Rectal smooth muscle tissue (tissue), 1 donor: ENCODE data around the gene TMEM255A.
"Not testable (repeated sequence)": the region's sequence is repeated elsewhere in the genome, so short reads cannot be mapped to it uniquely, and the experiment has no call there.

Experiments
- H3K27ac ChIP-seq: one replicate; pipeline ENCODE4 v1.7.0; 2013; ENCODE audit warnings: low read depth, low read length, inconsistent platforms
- H3K27me3 ChIP-seq: one replicate; pipeline ENCODE4 v1.7.0; 2013; ENCODE audit warnings: low read length; ENCODE audit not compliant: control insufficient read depth, insufficient read depth
- H3K36me3 ChIP-seq: one replicate; pipeline ENCODE4 v1.7.0; 2013; ENCODE audit warnings: low read length; ENCODE audit not compliant: control insufficient read depth, insufficient read depth
- H3K4me1 ChIP-seq: one replicate; pipeline ENCODE4 v1.7.0; 2013; ENCODE audit warnings: low read length; ENCODE audit not compliant: control insufficient read depth, insufficient read depth
- H3K4me3 ChIP-seq: one replicate; pipeline ENCODE4 v1.7.0; 2013; ENCODE audit warnings: low read length
- H3K9ac ChIP-seq: one replicate; pipeline ENCODE4 v1.7.0; 2013; ENCODE audit warnings: low read length

Gene TMEM255A

GRCh38 chrX:120310861-120311726 lies at the start of gene TMEM255A:
TMEM255A (minus strand) TSS chrX:120311461; CDS start chrX:120311309, 152 bp downstream.
- Histone ChIP-seq H3K9ac (no peak within 1 kb of the TSS), H3K27me3 (peaks cover 14% of the 10 kb centered on the region), H3K27ac (no peak within 1 kb of the TSS), H3K4me3 (peak within 1 kb of the TSS; percentile 57), H3K36me3 (no peaks in the 10 kb centered on the region), H3K4me1 (peaks cover 4% of the 10 kb centered on the region)

DNA sequence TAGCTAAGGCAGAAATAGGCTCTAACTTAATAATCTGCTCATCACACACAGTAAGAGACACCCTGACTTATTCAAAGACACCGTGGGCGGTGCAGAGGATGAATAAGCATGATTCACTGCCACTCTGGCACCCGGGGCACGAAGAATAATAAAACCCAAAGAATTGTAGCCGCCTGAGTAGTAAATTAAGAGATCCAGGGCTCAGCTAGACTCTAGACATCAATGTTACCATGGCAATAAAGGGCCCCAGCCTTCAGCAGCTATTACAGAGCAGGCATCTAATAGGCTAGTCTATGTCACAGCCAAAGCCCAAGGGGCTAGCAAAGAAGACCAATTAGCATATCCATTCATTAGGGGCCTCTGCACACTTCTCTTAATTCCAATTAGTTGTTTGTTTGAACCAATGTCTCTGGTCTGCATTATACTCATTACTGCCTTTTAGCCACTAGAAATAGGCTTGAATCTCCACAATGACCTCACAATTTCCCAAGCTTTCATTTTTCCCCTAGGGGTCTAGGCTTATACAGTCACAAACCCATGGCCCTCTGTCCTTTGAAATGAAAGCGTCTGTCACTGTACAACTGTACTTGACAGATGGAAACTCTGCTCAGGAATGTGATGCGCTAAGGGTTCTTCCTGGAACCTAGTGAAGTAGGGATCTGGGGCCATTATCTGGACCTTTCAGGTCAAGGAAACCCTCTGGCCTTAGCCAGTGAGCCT lies 47.6 kb upstream of the TMEM255A start:
- Histone ChIP-seq H3K4me3 (no peak overlapping the region), H3K27ac (no peak overlapping the region), H3K36me3 (no peaks in the 10 kb centered on the region), H3K9ac (no peak overlapping the region), H3K27me3 (no peaks in the 10 kb centered on the region), H3K4me1 (no peaks in the 10 kb centered on the region)

GRCh38 chrX:120357186-120357585 lies 45.9 kb upstream of the TMEM255A start:
- no peaks in the 10 kb centered on the region for H3K36me3 ChIP-seq
- H3K4me3 ChIP-seq: no peak overlapping the region
- H3K27me3 ChIP-seq: no peaks in the 10 kb centered on the region
- no peak overlapping the region for H3K9ac ChIP-seq
- H3K27ac ChIP-seq: no peak overlapping the region
- H3K4me1 ChIP-seq: no peaks in the 10 kb centered on the region

- H3K9ac ChIP-seq: no peak overlapping the region
- H3K4me1 ChIP-seq: no peaks in the 10 kb centered on the region
- no peak overlapping the region for H3K4me3 ChIP-seq
- no peaks in the 10 kb centered on the region for H3K27me3 ChIP-seq
- H3K27ac ChIP-seq: no peak overlapping the region
- no peaks in the 10 kb centered on the region for H3K36me3 ChIP-seq
Measured at GRCh38 chrX:120356084-120356483, 44.8 kb upstream of the TMEM255A start.

GRCh38 chrX:120350450-120351138 lies 39.3 kb upstream of the TMEM255A start:
- H3K4me3 ChIP-seq: no peak overlapping the region
- no peak overlapping the region for H3K27ac ChIP-seq
- H3K27me3 ChIP-seq: no peaks in the 10 kb centered on the region
- no peak overlapping the region for H3K9ac ChIP-seq
- no peaks in the 10 kb centered on the region for H3K36me3 ChIP-seq
- no peaks in the 10 kb centered on the region for H3K4me1 ChIP-seq

DNA sequence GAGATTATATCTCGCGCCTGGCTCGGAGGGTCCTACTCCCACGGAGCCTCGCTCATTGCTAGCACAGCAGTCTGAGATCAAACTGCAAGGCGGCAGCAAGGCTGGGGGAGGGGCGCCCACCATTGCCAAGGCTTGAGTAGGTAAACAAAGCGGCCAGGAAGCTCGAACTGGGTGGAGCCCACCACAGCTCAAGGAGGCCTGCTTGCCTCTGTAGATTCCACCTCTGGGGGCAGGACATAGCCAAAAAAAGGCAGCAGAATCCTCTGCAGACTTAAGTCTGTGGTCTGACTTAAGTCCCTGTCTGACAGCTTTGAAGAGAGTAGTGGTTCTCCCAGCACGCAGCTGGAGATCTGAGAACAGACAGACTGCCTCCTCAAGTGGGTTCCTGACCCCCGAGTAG lies 33.3 kb upstream of the TMEM255A start:
- H3K36me3 ChIP-seq, H3K27ac ChIP-seq, H3K27me3 ChIP-seq, H3K4me3 ChIP-seq, H3K4me1 ChIP-seq, H3K9ac ChIP-seq: not testable (repeated sequence)

DNA sequence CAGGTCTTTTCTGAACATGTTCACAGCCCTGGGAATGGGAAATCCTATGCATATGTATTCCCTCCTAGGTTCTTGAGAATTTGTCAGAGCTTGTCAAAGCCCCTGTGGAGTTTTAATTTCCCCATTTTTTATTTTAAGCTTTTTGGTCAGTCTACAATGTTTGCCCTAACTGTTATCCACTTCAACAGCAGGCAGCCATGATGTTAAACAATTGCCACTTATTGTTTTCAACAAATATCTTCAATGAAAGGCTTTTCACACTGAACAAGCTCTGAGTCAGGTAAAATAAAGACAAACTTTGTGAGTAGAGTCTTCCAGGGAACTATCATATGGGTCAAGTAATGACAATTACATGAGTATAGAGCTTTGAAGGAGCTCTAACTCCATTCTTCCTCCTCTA lies 25.6 kb upstream of the TMEM255A start:
- Histone ChIP-seq H3K36me3 (no peaks in the 10 kb centered on the region), H3K4me3 (no peak overlapping the region), H3K4me1 (no peaks in the 10 kb centered on the region), H3K27me3 (no peaks in the 10 kb centered on the region), H3K9ac (no peak overlapping the region), H3K27ac (no peak overlapping the region)

- H3K4me3 ChIP-seq: no peak overlapping the region
- H3K9ac ChIP-seq: no peak overlapping the region
- no peaks in the 10 kb centered on the region for H3K36me3 ChIP-seq
- no peak overlapping the region for H3K27ac ChIP-seq
- H3K4me1 ChIP-seq: no peaks in the 10 kb centered on the region
- H3K27me3 ChIP-seq: no peaks in the 10 kb centered on the region
Measured at GRCh38 chrX:120335289-120335688, 24.0 kb upstream of the TMEM255A start.

- Histone ChIP-seq H3K36me3 (no peaks in the 10 kb centered on the region), H3K27ac (no peak overlapping the region), H3K9ac (no peak overlapping the region), H3K4me1 (no peaks in the 10 kb centered on the region), H3K4me3 (no peak overlapping the region), H3K27me3 (no peaks in the 10 kb centered on the region)
Measured at GRCh38 chrX:120334603-120335002, 23.3 kb upstream of the TMEM255A start.

DNA sequence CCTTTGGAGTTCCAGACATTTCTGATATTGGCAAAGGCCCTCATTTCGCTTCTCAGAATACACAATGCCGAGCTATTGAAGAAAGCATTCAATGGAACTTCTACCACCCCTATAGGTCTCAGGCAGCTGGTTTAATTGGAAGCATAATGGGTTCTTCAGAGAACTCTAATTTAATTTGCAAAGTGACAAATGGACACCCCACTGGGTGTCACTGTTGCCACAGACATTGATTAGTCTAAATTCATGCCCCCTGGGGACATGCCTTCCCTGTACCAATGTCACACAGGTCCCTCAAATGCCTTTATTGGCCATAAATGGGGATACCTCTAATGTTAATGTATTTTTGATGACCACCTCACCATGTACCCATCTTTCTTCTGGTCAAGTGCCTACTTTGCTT lies 22.9 kb upstream of the TMEM255A start:
- Histone ChIP-seq H3K4me3 (no peak overlapping the region), H3K36me3 (no peaks in the 10 kb centered on the region), H3K4me1 (no peaks in the 10 kb centered on the region), H3K27me3 (no peaks in the 10 kb centered on the region), H3K27ac (no peak overlapping the region), H3K9ac (no peak overlapping the region)

- no peak overlapping the region for H3K9ac ChIP-seq
- no peak overlapping the region for H3K27ac ChIP-seq
- H3K36me3 ChIP-seq: no peaks in the 10 kb centered on the region
- no peaks in the 10 kb centered on the region for H3K27me3 ChIP-seq
- H3K4me3 ChIP-seq: no peak overlapping the region
- no peaks in the 10 kb centered on the region for H3K4me1 ChIP-seq
Measured at GRCh38 chrX:120332394-120332793, 21.1 kb upstream of the TMEM255A start.

DNA sequence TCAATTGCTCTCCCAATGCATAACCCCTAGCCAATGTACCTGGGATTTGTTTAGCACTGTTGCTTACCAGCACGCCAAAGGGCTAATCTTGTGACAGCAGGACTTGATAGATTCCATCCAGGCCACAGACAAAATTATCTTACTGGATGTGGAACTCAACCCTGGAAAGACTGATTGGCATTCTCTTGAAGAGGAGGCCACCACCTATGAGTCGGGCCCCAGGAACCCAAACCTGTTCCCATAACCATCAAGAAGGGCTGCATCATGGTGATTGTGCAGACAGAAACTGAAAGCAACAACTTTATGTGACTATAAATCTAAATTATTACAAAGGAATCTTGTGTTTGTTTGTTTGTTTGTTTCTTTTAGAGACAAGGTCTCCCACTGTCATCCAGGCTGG lies 19.9 kb upstream of the TMEM255A start:
- Histone ChIP-seq H3K36me3 (no peaks in the 10 kb centered on the region), H3K27me3 (no peaks in the 10 kb centered on the region), H3K9ac (no peak overlapping the region), H3K4me3 (no peak overlapping the region), H3K4me1 (no peaks in the 10 kb centered on the region), H3K27ac (no peak overlapping the region)
